Ishikawa (cell line): Measurements from ENCODE around the gene RLN1.

ENCODE experiments used
- CREB1 ChIP-seq: IDR thresholded peaks from 2 replicates; pipeline ENCODE4 v1.6.1; 2012; ENCODE audit warnings: low read depth
- REST ChIP-seq: IDR thresholded peaks from 2 replicates; pipeline ENCODE4 v1.6.1; 2012; ENCODE audit warnings: low read depth, mild to moderate bottlenecking
- YY1 ChIP-seq: IDR thresholded peaks from 2 replicates; pipeline ENCODE4 v1.6.1; 2012; ENCODE audit warnings: low read depth

GRCh38 chr9:5357431-5358105, 17.9 kb upstream of the RLN1 start:
- TF ChIP-seq REST (no peak), CREB1 (no peak), YY1 (no peak)
